ENCODE results near the gene GPAM. TPM values are rescaled to one million over a fixed set of nuclear protein-coding genes. Genes with fewer than 3 reads are reported as not detected.

The GPAM gene
- total and polyA plus RNA-seq, 7 experiments from 2014 or later: 2.6 to 11.3 (median 4.3) TPM

GRCh38 chr10:112209684-112210131 is 26.1 kb upstream of the GPAM start:
- no peaks in the 10 kb centered on the region for H3K9me3 ChIP-seq (ENCODE audit: control insufficient read depth in 2 of 3, low read length in 3 of 3)
- DNase-seq (no peak), ATAC-seq (no peak)
- H3K9me3 Mint-ChIP-seq: peaks cover 0 to 4% (median 0%) of the 10 kb centered on the region in 11 donors
- ChIA-PET CTCF (interaction anchor here (0.6 kb wide), 1 partner anchor 76 kb away, joined by 5 read pairs; no protein-coding TSS in a partner anchor), POLR2A (no interaction called here)
- no peak overlapping the region for H3K27ac Mint-ChIP-seq
- peaks cover 2 to 43% (median 18%) of the 10 kb centered on the region in 5 donors for H3K27me3 Mint-ChIP-seq
- intact Hi-C loops (cut with micrococcal nuclease): no loop called here
- H3K4me1 Mint-ChIP-seq: no peaks in the 10 kb centered on the region
- peaks cover 0 to 4% (median 0%) of the 10 kb centered on the region in 5 donors for H3K36me3 Mint-ChIP-seq
- no peaks in the 10 kb centered on the region for H3K27me3 ChIP-seq (ENCODE audit: control insufficient read depth in 2 of 2, insufficient read depth in 2 of 2, low read length in 2 of 2)
- H3K36me3 ChIP-seq (ENCODE audit: control insufficient read depth in 2 of 3, insufficient read depth in 3 of 3, low read length in 3 of 3): no peaks in the 10 kb centered on the region
- H3K27ac ChIP-seq (ENCODE audit: low read depth, low read length): no peak overlapping the region
- no peaks in the 10 kb centered on the region for H3K4me1 ChIP-seq (ENCODE audit: control insufficient read depth in 2 of 2, insufficient read depth in 2 of 2, low read length in 2 of 2)
- H3K4me3 Mint-ChIP-seq: no peak overlapping the region
- no peak overlapping the region for H3K4me3 ChIP-seq (ENCODE audit: low read length)

- ChIA-PET POLR2A (no interaction called here), CTCF (interaction anchor here (0.6 kb wide), 1 partner anchor 75 kb away, joined by 5 read pairs; no protein-coding TSS in a partner anchor)
- no peak overlapping the region for H3K27ac ChIP-seq (ENCODE audit: low read depth, low read length)
- H3K4me1 Mint-ChIP-seq: no peaks in the 10 kb centered on the region
- H3K9me3 Mint-ChIP-seq: peaks cover 0 to 4% (median 0%) of the 10 kb centered on the region in 11 donors
- intact Hi-C loops (cut with micrococcal nuclease): no loop called here
- H3K27me3 Mint-ChIP-seq: peaks cover 2 to 45% (median 23%) of the 10 kb centered on the region in 5 donors
- no peaks in the 10 kb centered on the region for H3K36me3 ChIP-seq (ENCODE audit: control insufficient read depth in 2 of 3, insufficient read depth in 3 of 3, low read length in 3 of 3)
- H3K4me1 ChIP-seq (ENCODE audit: control insufficient read depth in 2 of 2, insufficient read depth in 2 of 2, low read length in 2 of 2): no peaks in the 10 kb centered on the region
- no peak for ATAC-seq
- no peaks in the 10 kb centered on the region for H3K27me3 ChIP-seq (ENCODE audit: control insufficient read depth in 2 of 2, insufficient read depth in 2 of 2, low read length in 2 of 2)
- H3K27ac Mint-ChIP-seq: no peak overlapping the region
- H3K36me3 Mint-ChIP-seq: peaks cover 0 to 4% (median 0%) of the 10 kb centered on the region in 5 donors
- no peak for DNase-seq
- H3K4me3 ChIP-seq (ENCODE audit: low read length): no peak overlapping the region
- H3K4me3 Mint-ChIP-seq: no peak overlapping the region
- H3K9me3 ChIP-seq (ENCODE audit: control insufficient read depth in 2 of 3, low read length in 3 of 3): no peaks in the 10 kb centered on the region
Measured at GRCh38 chr10:112208997-112209396, 25.4 kb upstream of the GPAM start.

DNA sequence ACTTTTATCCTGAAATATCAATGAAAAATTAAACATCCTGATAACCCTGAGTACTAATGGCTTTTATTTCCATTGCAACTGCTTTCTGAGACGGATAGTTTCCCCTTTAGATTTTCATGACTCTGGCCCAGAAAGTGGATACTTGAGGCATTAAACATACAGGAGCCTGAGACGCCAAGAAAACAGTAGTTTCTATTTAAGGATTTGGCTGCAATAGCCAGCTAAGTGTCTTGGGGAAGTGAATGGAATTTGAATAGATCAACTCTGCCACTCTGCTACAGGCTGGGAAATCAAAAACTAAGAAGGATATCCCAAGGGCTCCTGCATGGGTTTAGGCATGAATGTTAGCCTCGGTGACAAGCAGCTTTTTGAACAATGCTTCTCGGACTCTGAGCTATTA is 24.7 kb upstream of the GPAM start:
- H3K36me3 ChIP-seq (ENCODE audit: control insufficient read depth in 2 of 3, insufficient read depth in 3 of 3, low read length in 3 of 3): no peaks in the 10 kb centered on the region
- no peaks in the 10 kb centered on the region for H3K27me3 ChIP-seq (ENCODE audit: control insufficient read depth in 2 of 2, insufficient read depth in 2 of 2, low read length in 2 of 2)
- H3K27ac Mint-ChIP-seq: no peak overlapping the region
- peaks cover 0 to 4% (median 0%) of the 10 kb centered on the region in 11 donors for H3K9me3 Mint-ChIP-seq
- ATAC-seq (no peak), DNase-seq (no peak)
- peaks cover 2 to 44% (median 30%) of the 10 kb centered on the region in 5 donors for H3K27me3 Mint-ChIP-seq
- no peak overlapping the region for H3K4me3 ChIP-seq (ENCODE audit: low read length)
- H3K27ac ChIP-seq (ENCODE audit: low read depth, low read length): no peak overlapping the region
- intact Hi-C loops (cut with micrococcal nuclease): no loop called here
- CTCF ChIA-PET: no interaction called here
- H3K4me3 Mint-ChIP-seq: no peak overlapping the region
- H3K9me3 ChIP-seq (ENCODE audit: control insufficient read depth in 2 of 3, low read length in 3 of 3): no peaks in the 10 kb centered on the region
- no peaks in the 10 kb centered on the region for H3K4me1 Mint-ChIP-seq
- H3K36me3 Mint-ChIP-seq: peaks cover 0 to 4% (median 0%) of the 10 kb centered on the region in 5 donors
- no peaks in the 10 kb centered on the region for H3K4me1 ChIP-seq (ENCODE audit: control insufficient read depth in 2 of 2, insufficient read depth in 2 of 2, low read length in 2 of 2)
- POLR2A ChIA-PET: no interaction called here

DNA sequence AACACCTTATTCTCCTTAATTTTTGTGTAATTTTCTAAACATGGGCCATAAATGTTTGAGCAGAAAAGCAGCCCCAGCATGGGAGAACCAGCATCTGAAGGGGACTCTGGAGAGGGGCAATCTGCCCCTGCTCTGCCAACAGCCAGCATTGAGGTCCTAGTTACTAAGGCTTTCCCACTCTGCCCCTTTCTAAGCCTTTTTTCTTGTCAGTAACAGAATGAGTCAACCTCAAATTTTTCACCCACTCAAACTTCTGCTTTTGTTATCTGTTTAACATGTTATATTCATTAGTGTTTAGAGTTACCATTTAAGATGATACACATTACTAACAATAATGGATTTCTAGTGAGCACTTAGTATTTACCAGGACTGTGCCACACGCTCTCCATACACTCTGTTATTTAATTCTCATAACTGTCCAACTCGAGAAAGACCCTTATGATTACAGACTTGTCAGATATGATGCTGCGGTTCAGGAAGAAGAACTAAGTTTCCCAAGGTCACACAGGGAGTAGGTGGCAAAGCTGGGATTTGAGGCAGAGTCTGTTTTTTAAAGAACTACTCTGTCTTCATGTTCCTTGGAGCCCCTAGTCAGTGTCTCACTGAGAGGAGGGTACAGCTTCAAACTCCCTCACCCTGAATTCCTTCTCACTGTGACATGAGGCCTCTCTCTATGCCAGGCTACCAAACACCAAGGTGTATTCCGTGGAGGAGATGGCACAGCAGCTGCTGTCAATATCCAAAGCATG is 19.9 kb upstream of the GPAM start:
- peaks cover 5 to 52% (median 26%) of the 10 kb centered on the region in 5 donors for H3K27me3 Mint-ChIP-seq
- H3K4me3 Mint-ChIP-seq: no peak overlapping the region
- Histone ChIP-seq H3K27me3 (ENCODE audit: control insufficient read depth in 2 of 2, insufficient read depth in 2 of 2, low read length in 2 of 2) (no peaks in the 10 kb centered on the region), H3K4me1 (ENCODE audit: control insufficient read depth in 2 of 2, insufficient read depth in 2 of 2, low read length in 2 of 2) (no peaks in the 10 kb centered on the region), H3K9me3 (ENCODE audit: control insufficient read depth in 2 of 3, low read length in 3 of 3) (no peaks in the 10 kb centered on the region), H3K27ac (ENCODE audit: low read depth, low read length) (no peak overlapping the region), H3K4me3 (ENCODE audit: low read length) (no peak overlapping the region), H3K36me3 (ENCODE audit: control insufficient read depth in 2 of 3, insufficient read depth in 3 of 3, low read length in 3 of 3) (no peaks in the 10 kb centered on the region)
- peaks cover 0 to 4% (median 0%) of the 10 kb centered on the region in 11 donors for H3K9me3 Mint-ChIP-seq
- H3K4me1 Mint-ChIP-seq: no peaks in the 10 kb centered on the region
- peaks cover 0 to 4% (median 0%) of the 10 kb centered on the region in 5 donors for H3K36me3 Mint-ChIP-seq
- no peak for DNase-seq
- intact Hi-C loops (cut with micrococcal nuclease): no loop called here
- POLR2A ChIA-PET: interaction anchor here (0.5 kb wide), 1 partner anchor 22 kb away, joined by 3 read pairs; no protein-coding TSS in a partner anchor
- no peak for ATAC-seq
- CTCF ChIA-PET: no interaction called here
- H3K27ac Mint-ChIP-seq: no peak overlapping the region

DNA sequence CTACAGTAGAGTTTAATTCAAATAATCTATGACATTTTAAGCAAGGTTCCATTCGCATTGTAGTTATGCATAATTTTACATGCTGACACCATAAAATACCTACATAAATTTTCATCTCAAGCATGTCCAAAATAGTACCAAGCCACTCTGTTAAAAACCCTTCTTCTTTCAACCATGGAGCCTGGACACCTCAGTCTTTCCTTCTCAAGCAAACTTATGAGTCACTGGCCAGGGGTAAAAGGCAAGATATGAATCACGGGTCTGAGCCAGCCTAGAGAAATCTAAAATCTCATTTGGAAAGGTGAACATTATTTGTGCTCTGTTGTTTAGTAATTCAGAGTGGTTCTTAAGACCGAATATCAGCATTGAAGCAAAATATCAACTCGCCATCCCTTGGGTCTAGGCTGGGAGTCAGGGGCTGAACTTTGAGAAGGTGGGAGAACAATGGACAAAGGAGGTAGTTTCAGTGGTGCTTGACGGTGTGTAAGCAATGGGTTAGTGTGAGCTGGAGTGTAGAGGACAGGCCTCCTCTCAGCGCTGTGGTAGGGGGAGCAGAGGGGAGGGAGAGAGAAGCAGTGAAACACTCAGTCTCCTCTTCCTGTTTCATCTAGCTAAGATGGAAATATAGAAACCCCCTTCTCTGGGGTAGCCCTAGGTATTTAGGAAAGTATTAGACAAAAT is 19.1 kb upstream of the GPAM start:
- H3K27ac ChIP-seq (ENCODE audit: low read depth, low read length): no peak overlapping the region
- DNase-seq (no peak), ATAC-seq (no peak)
- H3K4me3 ChIP-seq (ENCODE audit: low read length): no peak overlapping the region
- H3K4me3 Mint-ChIP-seq: no peak overlapping the region
- CTCF ChIA-PET: no interaction called here
- peaks cover 5 to 50% (median 26%) of the 10 kb centered on the region in 5 donors for H3K27me3 Mint-ChIP-seq
- intact Hi-C loops (cut with micrococcal nuclease): no loop called here
- no peaks in the 10 kb centered on the region for H3K4me1 Mint-ChIP-seq
- no peaks in the 10 kb centered on the region for H3K9me3 ChIP-seq (ENCODE audit: control insufficient read depth in 2 of 3, low read length in 3 of 3)
- H3K4me1 ChIP-seq (ENCODE audit: control insufficient read depth in 2 of 2, insufficient read depth in 2 of 2, low read length in 2 of 2): no peaks in the 10 kb centered on the region
- peaks cover 0 to 4% (median 0%) of the 10 kb centered on the region in 5 donors for H3K36me3 Mint-ChIP-seq
- H3K27ac Mint-ChIP-seq: no peak overlapping the region
- peaks cover 0 to 4% (median 0%) of the 10 kb centered on the region in 11 donors for H3K9me3 Mint-ChIP-seq
- no peaks in the 10 kb centered on the region for H3K36me3 ChIP-seq (ENCODE audit: control insufficient read depth in 2 of 3, insufficient read depth in 3 of 3, low read length in 3 of 3)
- no peaks in the 10 kb centered on the region for H3K27me3 ChIP-seq (ENCODE audit: control insufficient read depth in 2 of 2, insufficient read depth in 2 of 2, low read length in 2 of 2)
- POLR2A ChIA-PET: interaction anchor here (0.5 kb wide), 1 partner anchor 23 kb away, joined by 3 read pairs; no protein-coding TSS in a partner anchor

DNA sequence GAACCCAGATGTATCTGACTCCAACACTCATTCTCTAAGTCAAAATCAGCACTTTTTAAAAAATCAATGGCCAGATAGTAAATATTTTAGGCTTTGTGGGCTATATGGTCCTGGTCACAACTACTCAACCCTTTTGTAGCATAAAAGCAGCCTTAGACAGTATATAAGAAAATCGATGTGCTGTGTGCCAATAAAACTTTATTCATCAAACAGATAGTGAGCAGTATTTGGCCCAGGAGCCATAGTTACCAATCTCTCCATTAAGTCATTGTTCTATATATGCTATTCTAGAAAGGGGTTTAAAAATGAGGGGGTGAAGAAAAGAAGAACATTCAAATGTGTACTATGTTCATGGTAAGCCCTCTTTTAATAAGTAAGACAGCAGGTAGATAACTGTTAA is 18.5 kb upstream of the GPAM start:
- ATAC-seq: no peak
- H3K36me3 Mint-ChIP-seq: peaks cover 0 to 4% (median 0%) of the 10 kb centered on the region in 5 donors
- H3K9me3 Mint-ChIP-seq: peaks cover 0 to 4% (median 0%) of the 10 kb centered on the region in 11 donors
- no peaks in the 10 kb centered on the region for H3K4me1 Mint-ChIP-seq
- no peak for DNase-seq
- H3K4me3 Mint-ChIP-seq: no peak overlapping the region
- Histone ChIP-seq H3K9me3 (ENCODE audit: control insufficient read depth in 2 of 3, low read length in 3 of 3) (no peaks in the 10 kb centered on the region), H3K4me3 (ENCODE audit: low read length) (no peak overlapping the region), H3K27ac (ENCODE audit: low read depth, low read length) (no peak overlapping the region), H3K4me1 (ENCODE audit: control insufficient read depth in 2 of 2, insufficient read depth in 2 of 2, low read length in 2 of 2) (no peaks in the 10 kb centered on the region), H3K36me3 (ENCODE audit: control insufficient read depth in 2 of 3, insufficient read depth in 3 of 3, low read length in 3 of 3) (no peaks in the 10 kb centered on the region), H3K27me3 (ENCODE audit: control insufficient read depth in 2 of 2, insufficient read depth in 2 of 2, low read length in 2 of 2) (no peaks in the 10 kb centered on the region)
- CTCF ChIA-PET: no interaction called here
- intact Hi-C loops (cut with micrococcal nuclease): no loop called here
- POLR2A ChIA-PET: no interaction called here
- peaks cover 5 to 47% (median 26%) of the 10 kb centered on the region in 5 donors for H3K27me3 Mint-ChIP-seq
- no peak overlapping the region for H3K27ac Mint-ChIP-seq

Measured in naive thymus-derived CD4-positive, alpha-beta T cell (primary cell).